22Rv1 (cell line): ENCODE measurements around the gene NFYC.

Experiments used
- CTCF ChIP-seq: fragments of 450-650 bp; IDR thresholded peaks from 2 replicates; pipeline ENCODE4 v1.5.1; 2017; ENCODE audit warnings: mild to moderate bottlenecking
- ZFX ChIP-seq: fragments of 450-650 bp; IDR thresholded peaks from 2 replicates; pipeline ENCODE4 v1.6.1; 2017; ENCODE audit warnings: antibody characterized with exemption, borderline replicate concordance

DNA sequence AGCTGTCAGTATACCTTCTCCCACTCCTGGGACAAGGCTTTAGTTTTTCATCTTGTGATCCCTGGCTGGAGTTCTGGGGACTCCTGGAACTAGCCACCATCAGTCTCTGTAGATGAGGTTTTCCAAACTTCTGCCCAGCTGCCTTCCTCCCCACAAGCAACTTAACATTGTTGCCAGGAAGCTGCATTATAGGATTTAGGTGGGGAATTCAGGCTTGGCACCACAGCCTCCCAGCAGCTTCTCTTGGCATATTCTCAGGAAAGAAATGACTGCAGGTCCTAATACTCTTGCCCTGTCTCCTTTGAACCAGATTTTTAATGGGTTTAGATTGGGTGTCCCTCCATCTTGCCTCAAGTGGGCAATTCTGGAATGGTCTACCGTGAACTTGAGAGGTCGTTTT is 73.5 kb downstream of the NFYC start:
- TF ChIP-seq CTCF: no peak
- TF ChIP-seq ZFX: no peak
